Esophagus squamous epithelium (tissue), 5 donors: Measurements from ENCODE around the gene SLC25A44. TPM values are rescaled to one million over a fixed set of nuclear protein-coding genes. Genes with fewer than 3 reads are reported as not detected.
"Not testable (repeated sequence)": the region's sequence is repeated elsewhere in the genome, so short reads cannot be mapped to it uniquely, and the experiment has no call there.

Experiments
- DNase-seq: peaks from one replicate; lab custom pipeline; 2025; lab: John Stamatoyannopoulos, UW
- H3K27ac ChIP-seq, 4 donors: fragments of 200-600 bp; sonication (generic); one replicate each; pipeline ENCODE4 v1.5.1; 2016 to 2019; ENCODE audit warnings: mild to moderate bottlenecking in 1 of 4
- H3K27me3 ChIP-seq, 4 donors: fragments of 200-600 bp; sonication (generic); 1 replicate in 3 of 4; 2 replicates in 1 of 4; pipeline versions ENCODE4 v1.5.1 to v1.6.0; 2017 to 2021; ENCODE audit warnings: antibody characterized with exemption in 1 of 4
- H3K36me3 ChIP-seq, 3 donors: fragments of 200-600 bp; sonication (generic); one replicate each; pipeline ENCODE4 v1.5.1; 2016 to 2019
- H3K4me1 ChIP-seq, 3 donors: fragments of 200-600 bp; sonication (generic); one replicate each; pipeline ENCODE4 v1.5.1; 2017 to 2019
- H3K4me3 ChIP-seq, 4 donors: fragments of 200-600 bp; sonication (generic); 1 replicate in 3 of 4; 2 replicates in 1 of 4; pipeline ENCODE4 v1.5.1; 2016 to 2019; ENCODE audit warnings: mild to moderate bottlenecking in 2 of 4, moderate library complexity in 1 of 4
- H3K9me3 ChIP-seq, 3 donors: fragments of 200-600 bp; sonication (generic); one replicate each; pipeline ENCODE4 v1.5.1; 2016 to 2019
- POLR2A ChIP-seq, 4 donors: fragments of 450-650 bp; IDR thresholded peaks; one replicate each; pipeline ENCODE4 v1.6.1; 2017; ENCODE audit warnings: antibody characterized with exemption in 4 of 4, mild to moderate bottlenecking in 4 of 4, moderate library complexity in 3 of 4
- WGBS, 2 donors: methylation state at CpG; one replicate each; pipeline ENCODE4 v1.1.5; 2018; 5-methylcytosine and 5-hydroxymethylcytosine counted together
- intact Hi-C: fragments of 100-400 bp; cut with DNase I; formaldehyde crosslinking; loops from one replicate; pipeline ENCODE4 v1.15.0; 2022
- total RNA-seq, 4 donors: library from RNA; depleted of rRNA; stranded (reverse); fragments of >200 nt; gene quantifications; one replicate each; pipeline ENCODE4 v1.1.0, GENCODE V29; 2016
- TF ChIP-seq, protein P1 (sequence below), 6 experiments: fragments of 450-650 bp in 4 of 6; fragments of 200-600 bp in 2 of 6; sonication (generic) in 2 of 6; IDR thresholded peaks; one replicate each; pipeline ENCODE4 v1.5.1; 2016 to 2019; ENCODE audit warnings: antibody characterized with exemption in 6 of 6, mild to moderate bottlenecking in 4 of 6, moderate library complexity in 4 of 6
- donor health status: DM: yes; HTN: yes; CAD: no.

The SLC25A44 gene
- total RNA-seq, 4 donors from 2014 or later, result 10.5 to 17.7 (median 15.7) TPM

- H3K27me3 ChIP-seq, result no peaks in the 10 kb centered on the region
- H3K36me3 ChIP-seq, result peaks cover 4 to 64% (median 15%) of the 10 kb centered on the region in 3 donors
- H3K4me3 ChIP-seq, result peak overlapping the region; percentile 63 to 76 (median 70)
- DNase-seq, result no peak
- H3K4me1 ChIP-seq, result peaks cover 10 to 38% (median 16%) of the 10 kb centered on the region in 3 donors
- H3K27ac ChIP-seq, result peak overlapping the region; percentile 95 to 98 (median 96)
- 72 to 74% methylated on average over 9 of the region's 9 CpGs for WGBS, 2 donors
- H3K9me3 ChIP-seq, result no peaks in the 10 kb centered on the region
- intact Hi-C loops, result no loop called here
- TF ChIP-seq, protein P1, sequence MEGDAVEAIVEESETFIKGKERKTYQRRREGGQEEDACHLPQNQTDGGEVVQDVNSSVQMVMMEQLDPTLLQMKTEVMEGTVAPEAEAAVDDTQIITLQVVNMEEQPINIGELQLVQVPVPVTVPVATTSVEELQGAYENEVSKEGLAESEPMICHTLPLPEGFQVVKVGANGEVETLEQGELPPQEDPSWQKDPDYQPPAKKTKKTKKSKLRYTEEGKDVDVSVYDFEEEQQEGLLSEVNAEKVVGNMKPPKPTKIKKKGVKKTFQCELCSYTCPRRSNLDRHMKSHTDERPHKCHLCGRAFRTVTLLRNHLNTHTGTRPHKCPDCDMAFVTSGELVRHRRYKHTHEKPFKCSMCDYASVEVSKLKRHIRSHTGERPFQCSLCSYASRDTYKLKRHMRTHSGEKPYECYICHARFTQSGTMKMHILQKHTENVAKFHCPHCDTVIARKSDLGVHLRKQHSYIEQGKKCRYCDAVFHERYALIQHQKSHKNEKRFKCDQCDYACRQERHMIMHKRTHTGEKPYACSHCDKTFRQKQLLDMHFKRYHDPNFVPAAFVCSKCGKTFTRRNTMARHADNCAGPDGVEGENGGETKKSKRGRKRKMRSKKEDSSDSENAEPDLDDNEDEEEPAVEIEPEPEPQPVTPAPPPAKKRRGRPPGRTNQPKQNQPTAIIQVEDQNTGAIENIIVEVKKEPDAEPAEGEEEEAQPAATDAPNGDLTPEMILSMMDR (IDR thresholded peaks at IDR 0.05), result no peak
- no peak for TF ChIP-seq POLR2A (IDR thresholded peaks at IDR 0.05)
Measured at GRCh38 chr1:156212130-156212529, 18.2 kb downstream of the SLC25A44 start.

DNA sequence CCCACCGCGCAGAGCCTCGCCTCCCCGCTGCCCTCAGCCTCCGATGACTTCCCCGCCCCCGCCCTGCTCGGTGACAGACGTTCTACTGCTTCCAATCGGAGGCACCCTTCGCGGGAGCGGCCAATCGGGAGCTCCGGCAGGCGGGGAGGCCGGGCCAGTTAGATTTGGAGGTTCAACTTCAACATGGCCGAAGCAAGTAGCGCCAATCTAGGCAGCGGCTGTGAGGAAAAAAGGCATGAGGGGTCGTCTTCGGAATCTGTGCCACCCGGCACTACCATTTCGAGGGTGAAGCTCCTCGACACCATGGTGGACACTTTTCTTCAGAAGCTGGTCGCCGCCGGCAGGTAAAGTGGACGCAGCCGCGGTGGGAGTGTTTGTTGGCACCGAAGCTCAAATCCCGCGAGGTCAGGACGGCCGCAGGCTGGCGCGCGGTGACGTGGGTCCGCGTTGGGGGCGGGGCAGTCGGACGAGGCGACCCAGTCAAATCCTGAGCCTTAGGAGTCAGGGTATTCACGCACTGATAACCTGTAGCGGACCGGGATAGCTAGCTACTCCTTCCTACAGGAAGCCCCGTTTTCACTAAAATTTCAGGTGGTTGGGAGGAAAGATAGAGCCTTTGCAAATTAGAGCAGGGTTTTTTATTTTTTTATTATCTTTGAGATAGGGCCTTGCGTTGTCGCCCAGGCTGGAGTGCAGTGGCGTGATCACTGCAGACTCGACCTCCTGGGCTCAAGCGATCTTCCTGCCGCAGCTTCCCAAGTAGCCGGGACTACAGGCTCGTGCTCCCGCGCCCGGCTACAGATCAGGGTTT, 19.1 kb downstream of the SLC25A44 start, which contains the start of gene PMF1:
PMF1 (plus strand) TSS at position 175 of the 811 bp plus-strand sequence; CDS start at position 184, 9 bp downstream.
- H3K4me3 ChIP-seq, result peak within 1 kb of the TSS; percentile 63 to 76 (median 70)
- H3K27me3 ChIP-seq, result no peaks in the 10 kb centered on the region
- peak within 1 kb of the TSS; percentile 95 to 98 (median 96) for H3K27ac ChIP-seq
- WGBS, 2 donors, result 0% methylated on average over 31 of the region's 61 CpGs
- H3K36me3 ChIP-seq, result peaks cover under 1 to 55% (median 8%) of the 10 kb centered on the region in 3 donors
- H3K9me3 ChIP-seq, result no peaks in the 10 kb centered on the region
- H3K4me1 ChIP-seq, result peaks cover 14 to 47% (median 24%) of the 10 kb centered on the region in 3 donors
- TF ChIP-seq, protein P1 (IDR thresholded peaks at IDR 0.05), result peak in 2 of 6 experiments; percentile 8 to 19
- TF ChIP-seq POLR2A (IDR thresholded peaks at IDR 0.05), result peak in 2 of 4 donors; percentile 39 to 67
- peak; percentile 79 for DNase-seq
- intact Hi-C loops, result no loop called here

DNA sequence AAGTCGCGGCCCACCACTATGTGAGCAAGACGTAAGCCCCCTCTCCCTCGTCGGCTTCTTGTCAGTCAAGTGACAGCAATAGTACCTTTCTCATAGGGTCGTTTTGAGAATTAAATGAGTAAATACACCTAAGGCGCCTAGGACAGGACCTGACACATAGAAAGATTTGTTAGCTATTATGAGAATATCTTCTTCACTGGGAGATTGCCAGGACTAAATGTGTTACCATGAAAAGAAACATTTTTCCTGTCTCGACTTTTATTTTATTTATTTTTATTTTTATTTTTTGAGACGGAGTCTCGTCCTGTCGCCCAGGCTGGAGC, 19.7 kb downstream of the SLC25A44 start:
- Histone ChIP-seq H3K9me3 (no peaks in the 10 kb centered on the region), H3K27me3 (no peaks in the 10 kb centered on the region), H3K4me3 (peak overlapping the region; percentile 63 to 76 (median 70)), H3K27ac (peak overlapping the region; percentile 95 to 98 (median 96)), H3K4me1 (peaks cover 19 to 53% (median 29%) of the 10 kb centered on the region in 3 donors), H3K36me3 (peaks cover 0 to 52% (median 4%) of the 10 kb centered on the region in 3 donors)
- intact Hi-C loops, result no loop called here
- no peak for DNase-seq
- 8 to 14% methylated on average over 9 of the region's 11 CpGs for WGBS, 2 donors
- TF ChIP-seq, protein P1 (IDR thresholded peaks at IDR 0.05), result no peak

GRCh38 chr1:156214024-156214748, 20.3 kb downstream of the SLC25A44 start:
- Histone ChIP-seq H3K36me3 (peaks cover 0 to 49% (median 4%) of the 10 kb centered on the region in 3 donors), H3K27ac (peak overlapping the region; percentile 95 to 98 (median 96)), H3K9me3 (no peaks in the 10 kb centered on the region), H3K4me1 (peaks cover 19 to 59% (median 29%) of the 10 kb centered on the region in 3 donors), H3K4me3 (peak overlapping the region; percentile 63 to 76 (median 70)), H3K27me3 (no peaks in the 10 kb centered on the region)
- intact Hi-C loops, result no loop called here
- TF ChIP-seq, protein P1 (IDR thresholded peaks at IDR 0.05), result no peak
- no peak for TF ChIP-seq POLR2A (IDR thresholded peaks at IDR 0.05)
- 55 to 71% methylated on average over 15 to 16 of the region's 16 CpGs for WGBS, 2 donors
- DNase-seq, result no peak

- H3K9me3 ChIP-seq, DNase-seq, H3K4me3 ChIP-seq, H3K27me3 ChIP-seq, H3K27ac ChIP-seq, intact Hi-C loops: not testable (repeated sequence)
- 96 to 97% methylated on average over 23 to 29 of the region's 55 CpGs for WGBS, 2 donors
- Histone ChIP-seq H3K36me3 (peaks cover 0 to 49% (median 6%) of the 10 kb centered on the region in 3 donors), H3K4me1 (peaks cover 19 to 62% (median 29%) of the 10 kb centered on the region in 3 donors)
Measured at GRCh38 chr1:156216361-156217086, 22.6 kb downstream of the SLC25A44 start.
